HFFc6 (cell line): ENCODE data around the gene C1orf105. TPM values are rescaled to one million over a fixed set of nuclear protein-coding genes. Genes with fewer than 3 reads are reported as not detected.
"Not testable (repeated sequence)": the region's sequence is repeated elsewhere in the genome, so short reads cannot be mapped to it uniquely, and the experiment has no call there.

ENCODE experiments used
- DNase-seq: peaks from one replicate; pipeline ENCODE4 v3.0.0-alpha.2; 2018
- H3K27ac Mint-ChIP-seq: 2 replicates; pipeline ENCODE4 v1.8.0; 2020; ENCODE audit warnings: mild to moderate bottlenecking, mixed read lengths
- H3K27me3 Mint-ChIP-seq: 2 replicates; pipeline ENCODE4 v1.8.0; 2021; ENCODE audit warnings: mild to moderate bottlenecking, moderate library complexity, mixed read lengths; ENCODE audit not compliant: insufficient read depth
- H3K36me3 Mint-ChIP-seq: 2 replicates; pipeline ENCODE4 v1.8.0; 2021; ENCODE audit warnings: low read depth, mixed read lengths
- H3K4me1 Mint-ChIP-seq: 2 replicates; pipeline ENCODE4 v1.8.0; 2020; ENCODE audit warnings: low read depth, mixed read lengths
- H3K4me3 Mint-ChIP-seq: 2 replicates; pipeline ENCODE4 v1.8.0; 2020; ENCODE audit warnings: mild to moderate bottlenecking, moderate library complexity, mixed read lengths
- H3K9me3 Mint-ChIP-seq: 2 replicates; pipeline ENCODE4 v1.8.0; 2020; ENCODE audit warnings: mild to moderate bottlenecking, mixed read lengths
- long read RNA-seq: library from polyadenylated mRNA; unstranded; transcript quantifications from one replicate; pipeline ENCODE4 v2.0.0, GENCODE V29; 2019
- total RNA-seq, 6 experiments: library from RNA; stranded (reverse); fragmentation: NEBNext Ultra II Directional; extraction: Animal tissue kit (Norgen Biotek cat#: 25700); gene quantifications; 2 replicates in 1 of 6; 3 replicates in 5 of 6; pipeline ENCODE4 v1.2.3, GENCODE V29; 2021
- TF ChIP-seq, protein P1 (sequence below): fragments of 200-600 bp; sonication (generic); IDR thresholded peaks from 2 replicates; pipeline ENCODE4 v1.5.0; 2021; ENCODE audit warnings: antibody characterized with exemption, mild to moderate bottlenecking

The C1orf105 gene
- total RNA-seq: not detected
- long read RNA-seq: 0 reads

GRCh38 chr1:172420385-172420784 lies at the start of gene C1orf105:
TSS of gene C1orf105 (plus strand) at chr1:172420685. CDS start at chr1:172420886, 201 bp downstream.
- Mint-ChIP-seq H3K4me1 (peaks cover 12% of the 10 kb centered on the region), H3K27ac (no peak within 1 kb of the TSS), H3K9me3 (no peaks in the 10 kb centered on the region), H3K4me3 (no peak within 1 kb of the TSS), H3K36me3 (no peaks in the 10 kb centered on the region), H3K27me3 (no peaks in the 10 kb centered on the region)
- no peak for DNase-seq
- TF ChIP-seq, protein P1, sequence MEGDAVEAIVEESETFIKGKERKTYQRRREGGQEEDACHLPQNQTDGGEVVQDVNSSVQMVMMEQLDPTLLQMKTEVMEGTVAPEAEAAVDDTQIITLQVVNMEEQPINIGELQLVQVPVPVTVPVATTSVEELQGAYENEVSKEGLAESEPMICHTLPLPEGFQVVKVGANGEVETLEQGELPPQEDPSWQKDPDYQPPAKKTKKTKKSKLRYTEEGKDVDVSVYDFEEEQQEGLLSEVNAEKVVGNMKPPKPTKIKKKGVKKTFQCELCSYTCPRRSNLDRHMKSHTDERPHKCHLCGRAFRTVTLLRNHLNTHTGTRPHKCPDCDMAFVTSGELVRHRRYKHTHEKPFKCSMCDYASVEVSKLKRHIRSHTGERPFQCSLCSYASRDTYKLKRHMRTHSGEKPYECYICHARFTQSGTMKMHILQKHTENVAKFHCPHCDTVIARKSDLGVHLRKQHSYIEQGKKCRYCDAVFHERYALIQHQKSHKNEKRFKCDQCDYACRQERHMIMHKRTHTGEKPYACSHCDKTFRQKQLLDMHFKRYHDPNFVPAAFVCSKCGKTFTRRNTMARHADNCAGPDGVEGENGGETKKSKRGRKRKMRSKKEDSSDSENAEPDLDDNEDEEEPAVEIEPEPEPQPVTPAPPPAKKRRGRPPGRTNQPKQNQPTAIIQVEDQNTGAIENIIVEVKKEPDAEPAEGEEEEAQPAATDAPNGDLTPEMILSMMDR: no peak

- H3K9me3 Mint-ChIP-seq: peaks cover 14% of the 10 kb centered on the region
- not testable (repeated sequence) for H3K4me1 Mint-ChIP-seq, H3K27me3 Mint-ChIP-seq, DNase-seq, H3K4me3 Mint-ChIP-seq, H3K27ac Mint-ChIP-seq
- H3K36me3 Mint-ChIP-seq: peaks cover 17% of the 10 kb centered on the region
Measured at GRCh38 chr1:172371646-172372045, 48.8 kb upstream of the C1orf105 start.

GRCh38 chr1:172373864-172374263 lies 46.6 kb upstream of the C1orf105 start:
- H3K27ac Mint-ChIP-seq: no peak overlapping the region
- H3K27me3 Mint-ChIP-seq: no peaks in the 10 kb centered on the region; the same call in 1 of the 2 replicates
- no peaks in the 10 kb centered on the region for H3K36me3 Mint-ChIP-seq
- DNase-seq: no peak
- no peaks in the 10 kb centered on the region for H3K9me3 Mint-ChIP-seq
- TF ChIP-seq, protein P1: no peak
- peaks cover 5% of the 10 kb centered on the region; the same call in 1 of the 2 replicates for H3K4me1 Mint-ChIP-seq
- no peak overlapping the region for H3K4me3 Mint-ChIP-seq

- Mint-ChIP-seq H3K36me3 (no peaks in the 10 kb centered on the region), H3K4me3 (no peak overlapping the region), H3K27me3 (no peaks in the 10 kb centered on the region; the same call in 1 of the 2 replicates), H3K27ac (no peak overlapping the region), H3K4me1 (peaks cover 6% of the 10 kb centered on the region; the same call in 1 of the 2 replicates), H3K9me3 (no peaks in the 10 kb centered on the region)
- TF ChIP-seq, protein P1: no peak
- DNase-seq: no peak
Measured at GRCh38 chr1:172375211-172375631, 45.3 kb upstream of the C1orf105 start.

DNA sequence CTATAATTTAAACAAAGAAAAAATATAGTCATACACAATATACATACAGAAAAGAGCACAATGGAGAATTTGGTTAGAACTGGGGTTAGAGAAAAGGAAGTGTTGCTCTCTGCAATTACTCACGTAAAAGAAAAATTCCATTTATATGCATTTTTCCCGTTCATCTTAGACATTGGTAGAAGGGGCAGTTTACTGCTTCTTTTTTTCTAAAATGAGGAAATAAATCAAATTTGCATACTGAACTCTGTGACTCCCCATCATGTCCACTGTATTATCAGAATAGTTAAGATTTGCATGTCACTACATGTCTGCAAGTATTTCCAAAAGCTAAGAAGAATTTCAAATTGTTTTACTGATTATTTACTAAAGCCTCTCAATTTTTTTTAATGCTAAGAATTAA lies 44.1 kb upstream of the C1orf105 start:
- Mint-ChIP-seq H3K4me3 (no peak overlapping the region), H3K9me3 (no peaks in the 10 kb centered on the region), H3K27me3 (no peaks in the 10 kb centered on the region; the same call in none of the 2 replicates), H3K4me1 (peaks cover 16% of the 10 kb centered on the region), H3K36me3 (no peaks in the 10 kb centered on the region), H3K27ac (no peak overlapping the region)
- TF ChIP-seq, protein P1: no peak
- no peak for DNase-seq

DNA sequence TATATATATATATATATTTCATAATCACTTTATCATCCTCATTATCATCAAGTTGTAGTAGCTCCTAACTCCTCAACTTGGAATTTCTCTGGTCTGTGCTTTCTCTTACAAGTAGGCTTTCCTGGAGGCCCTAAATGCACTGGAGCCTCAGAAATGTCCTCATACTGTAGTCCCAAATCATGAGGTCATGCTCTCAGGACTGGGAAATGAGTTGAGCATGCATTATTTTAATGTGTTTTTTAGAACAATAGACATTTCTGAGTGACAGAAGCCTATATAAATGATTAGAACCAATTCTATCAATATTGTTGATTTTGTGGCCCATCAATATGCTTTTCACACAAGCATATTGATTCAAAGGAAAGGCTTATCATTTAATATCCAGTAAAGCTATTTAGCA lies 42.9 kb upstream of the C1orf105 start:
- no peak for DNase-seq
- peaks cover 27% of the 10 kb centered on the region for H3K4me1 Mint-ChIP-seq
- H3K27ac Mint-ChIP-seq: no peak overlapping the region
- no peaks in the 10 kb centered on the region; the same call in none of the 2 replicates for H3K27me3 Mint-ChIP-seq
- H3K4me3 Mint-ChIP-seq: no peak overlapping the region
- no peaks in the 10 kb centered on the region for H3K9me3 Mint-ChIP-seq
- no peaks in the 10 kb centered on the region for H3K36me3 Mint-ChIP-seq
- TF ChIP-seq, protein P1: no peak
